Measurements from ENCODE around the gene CHCHD4.
A peak's percentile ranks its signal among the peaks of the same experiment; 100 is the strongest.

The CHCHD4 gene

GRCh38 chr3:14150078-14150477 is 25.4 kb upstream of the CHCHD4 start:
- no peak for DNase-seq (ENCODE audit: low read depth, low spot score)

- no peak for DNase-seq (ENCODE audit: low read depth, low spot score)
Observed at GRCh38 chr3:14148041-14148985, 23.6 kb upstream of the CHCHD4 start.

DNA sequence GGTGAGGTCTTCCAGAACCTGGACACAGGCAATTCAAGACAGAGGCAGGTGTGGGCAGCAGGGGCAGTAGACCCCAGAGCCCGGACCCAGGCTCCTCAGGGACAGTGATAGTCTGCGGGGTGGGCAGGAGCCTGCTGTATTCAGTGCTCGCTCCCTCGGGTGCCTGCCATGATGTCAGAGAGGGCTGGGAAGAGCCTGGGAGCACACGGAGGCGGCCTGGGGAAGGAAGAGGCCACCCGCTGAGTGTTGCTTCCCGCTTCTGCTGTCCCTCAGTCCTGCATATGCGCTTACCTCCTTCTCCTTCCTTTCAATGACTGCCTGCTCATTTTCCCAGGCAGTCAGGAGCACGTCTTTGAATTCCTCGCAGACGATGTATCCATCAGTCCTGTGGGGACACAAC is 22.9 kb upstream of the CHCHD4 start:
- DNase-seq (ENCODE audit: low read depth, low spot score): no peak

DNA sequence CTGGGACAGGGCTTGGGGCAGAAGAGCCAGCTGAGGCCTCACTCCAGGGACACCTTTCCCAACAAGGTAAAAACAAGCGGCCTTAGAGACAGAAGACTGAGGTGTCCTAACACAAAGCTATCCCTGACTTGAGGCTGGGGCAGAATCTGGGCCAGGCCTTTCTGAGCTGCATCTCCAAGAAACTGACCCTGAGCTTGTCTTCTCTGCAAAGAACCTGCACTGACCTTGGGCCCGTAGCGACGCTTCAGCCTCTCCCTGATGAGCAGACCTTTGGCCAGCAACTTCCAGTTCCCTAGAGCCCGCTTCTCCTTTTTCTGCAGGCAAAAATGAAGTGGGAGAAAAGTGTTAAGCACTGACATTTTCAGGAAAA is 22.4 kb upstream of the CHCHD4 start:
- DNase-seq (ENCODE audit: low read depth, low spot score): no peak

DNA sequence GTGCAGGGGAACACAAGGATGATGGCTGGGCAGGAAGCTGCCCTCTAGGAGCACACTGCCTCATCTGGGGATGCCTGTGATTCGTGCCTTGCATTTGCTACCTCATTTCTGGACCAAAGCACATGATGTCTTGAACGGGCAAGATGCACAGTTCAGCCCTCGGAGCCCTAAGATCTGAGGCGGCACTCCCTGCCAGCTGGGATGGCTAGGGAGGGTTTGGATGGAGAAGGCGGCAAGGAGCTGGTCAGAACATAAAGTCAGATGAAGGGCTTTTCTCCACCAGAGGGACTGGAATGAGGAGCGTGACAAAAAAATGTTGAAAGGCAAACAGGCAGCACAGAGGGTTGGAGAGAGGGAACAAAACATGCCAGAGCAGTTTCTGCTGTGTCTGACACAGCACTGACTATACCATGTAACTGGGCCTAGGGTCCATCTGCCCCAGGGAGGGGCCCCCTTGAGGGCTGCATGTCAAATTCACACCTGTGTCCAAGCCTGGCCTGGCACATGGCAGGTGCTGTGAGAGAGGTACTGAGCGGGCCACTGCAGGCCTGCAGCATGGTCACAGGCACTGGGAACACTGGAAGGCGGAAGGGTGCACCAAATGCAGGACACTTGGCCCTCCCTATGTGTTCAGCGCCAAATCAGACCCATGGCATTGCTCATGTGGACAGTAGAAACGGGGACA is 21.9 kb upstream of the CHCHD4 start:
- no peak for DNase-seq (ENCODE audit: low read depth, low spot score)

GRCh38 chr3:14145670-14146380 is 21.2 kb upstream of the CHCHD4 start:
- DNase-seq (ENCODE audit: low read depth, low spot score): no peak

GRCh38 chr3:14145236-14145635 is 20.6 kb upstream of the CHCHD4 start:
- no peak for DNase-seq (ENCODE audit: low read depth, low spot score)

DNA sequence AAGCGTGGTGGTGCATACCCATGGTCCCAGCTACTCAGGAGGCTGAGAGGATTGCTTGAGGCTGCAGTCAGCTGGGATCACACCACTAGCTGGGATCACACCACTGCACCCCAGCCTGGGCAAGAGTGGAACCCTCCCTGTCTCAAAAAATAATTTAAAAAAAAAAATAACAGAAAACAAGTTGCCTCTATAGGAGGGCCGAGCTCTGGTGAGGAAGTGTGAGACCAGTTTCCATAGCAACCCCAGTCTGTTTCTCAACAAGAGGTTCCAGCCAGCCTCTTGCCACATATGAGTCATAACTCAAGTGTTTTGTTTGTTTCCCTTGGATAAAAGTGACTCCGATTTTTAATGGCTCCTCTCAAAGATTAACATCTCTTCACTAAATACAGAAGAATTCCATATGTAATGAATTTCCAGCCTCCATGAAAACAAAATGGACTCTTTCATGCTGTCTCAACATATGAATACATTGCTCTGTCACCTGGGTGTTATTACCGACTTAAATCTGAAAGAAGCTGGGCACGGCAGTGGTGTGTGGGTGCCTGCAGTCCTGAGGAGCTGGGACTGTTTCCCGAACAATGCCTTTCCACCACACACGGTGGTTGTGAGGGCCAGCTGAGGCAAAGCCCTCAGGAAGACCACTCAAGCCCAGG is 19.9 kb upstream of the CHCHD4 start:
- DNase-seq (ENCODE audit: low read depth, low spot score): peak; percentile 65

- no peak for DNase-seq (ENCODE audit: low read depth, low spot score)
Observed at GRCh38 chr3:14143271-14144225, 18.9 kb upstream of the CHCHD4 start.

DNA sequence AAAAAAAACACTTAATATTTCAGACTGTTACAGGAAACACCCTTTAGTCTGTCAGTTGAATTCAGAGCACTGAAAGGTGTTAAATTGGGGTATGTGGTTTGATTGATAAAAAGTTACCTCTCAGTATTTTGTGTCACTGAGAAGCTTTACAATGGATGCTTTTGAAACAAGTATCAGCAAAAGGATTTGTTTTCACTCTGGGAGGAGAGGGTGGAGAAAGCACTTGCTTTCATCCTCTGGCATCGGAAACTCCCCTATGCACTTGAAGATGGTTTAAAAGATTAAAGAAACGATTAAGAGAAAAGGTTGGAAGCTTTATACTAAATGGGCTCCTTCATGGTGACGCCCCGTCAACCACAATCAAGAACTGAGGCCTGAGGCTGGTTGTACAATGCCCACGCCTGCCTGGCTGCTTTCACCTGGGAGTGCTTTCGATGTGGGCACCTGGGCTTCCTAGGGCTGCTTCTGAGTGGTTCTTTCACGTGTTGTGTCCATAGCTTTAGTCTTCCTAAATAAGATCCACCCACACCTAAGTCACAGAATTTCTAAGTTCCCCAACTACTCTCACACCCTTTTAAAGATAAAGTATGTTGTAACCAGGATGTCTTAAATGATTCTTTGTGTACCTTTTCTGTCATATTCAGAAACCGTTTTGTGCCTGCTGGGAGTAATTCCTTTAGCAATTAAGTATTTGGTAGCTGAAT is 18.0 kb upstream of the CHCHD4 start:
- no peak for DNase-seq (ENCODE audit: low read depth, low spot score)

DNA sequence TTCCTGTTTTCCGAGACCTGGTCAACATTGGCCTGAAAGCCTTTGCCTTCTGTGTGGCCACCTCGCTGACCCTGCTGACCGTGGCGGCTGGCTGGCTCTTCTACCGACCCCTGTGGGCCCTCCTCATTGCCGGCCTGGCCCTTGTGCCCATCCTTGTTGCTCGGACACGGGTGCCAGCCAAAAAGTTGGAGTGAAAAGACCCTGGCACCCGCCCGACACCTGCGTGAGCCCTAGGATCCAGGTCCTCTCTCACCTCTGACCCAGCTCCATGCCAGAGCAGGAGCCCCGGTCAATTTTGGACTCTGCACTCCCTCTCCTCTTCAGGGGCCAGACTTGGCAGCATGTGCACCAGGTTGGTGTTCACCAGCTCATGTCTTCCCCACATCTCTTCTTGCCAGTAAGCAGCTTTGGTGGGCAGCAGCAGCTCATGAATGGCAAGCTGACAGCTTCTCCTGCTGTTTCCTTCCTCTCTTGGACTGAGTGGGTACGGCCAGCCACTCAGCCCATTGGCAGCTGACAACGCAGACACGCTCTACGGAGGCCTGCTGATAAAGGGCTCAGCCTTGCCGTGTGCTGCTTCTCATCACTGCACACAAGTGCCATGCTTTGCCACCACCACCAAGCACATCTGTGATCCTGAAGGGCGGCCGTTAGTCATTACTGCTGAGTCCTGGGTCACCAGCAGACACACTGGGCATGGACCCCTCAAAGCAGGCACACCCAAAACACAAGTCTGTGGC is 17.1 kb upstream of the CHCHD4 start:
- no peak for DNase-seq (ENCODE audit: low read depth, low spot score)

GRCh38 chr3:14141144-14141543 is 16.5 kb upstream of the CHCHD4 start:
- no peak for DNase-seq (ENCODE audit: low read depth, low spot score)

DNA sequence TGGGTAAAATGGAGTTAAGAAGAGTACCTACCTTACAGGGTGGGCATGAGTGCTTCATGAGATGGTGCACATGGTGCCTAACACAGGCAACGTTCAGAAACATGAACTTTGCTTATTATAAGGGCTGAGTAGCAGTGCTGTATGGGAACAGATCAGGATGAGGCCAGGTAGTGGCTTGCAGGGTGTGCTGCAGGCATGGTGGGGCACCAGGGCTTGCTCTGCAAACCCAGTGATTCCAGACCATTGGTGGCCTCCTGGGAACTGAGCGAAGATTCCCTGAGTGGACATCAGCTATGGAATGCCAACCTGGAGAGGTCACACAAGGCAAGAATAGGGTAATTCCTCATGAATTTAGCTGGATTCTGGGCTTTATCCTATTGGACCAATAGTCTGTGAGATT is 16.0 kb upstream of the CHCHD4 start:
- DNase-seq (ENCODE audit: low read depth, low spot score): no peak

- no peak for DNase-seq (ENCODE audit: low read depth, low spot score)
Observed at GRCh38 chr3:14139771-14140170, 15.1 kb upstream of the CHCHD4 start.

- DNase-seq (ENCODE audit: low read depth, low spot score): no peak
Observed at GRCh38 chr3:14138878-14139655, 14.4 kb upstream of the CHCHD4 start.

GRCh38 chr3:14138109-14138877 is 13.6 kb upstream of the CHCHD4 start:
- no peak for DNase-seq (ENCODE audit: low read depth, low spot score)

GRCh38 chr3:14137445-14137844 is 12.8 kb upstream of the CHCHD4 start:
- DNase-seq (ENCODE audit: low read depth, low spot score): no peak

- DNase-seq (ENCODE audit: low read depth, low spot score): no peak
Observed at GRCh38 chr3:14137004-14137403, 12.3 kb upstream of the CHCHD4 start.

Measured in iPS DF 19.7 (cell line).